Heart right ventricle (tissue), 16 donors: ENCODE results near the gene NID2. TPM values are rescaled to one million over a fixed set of nuclear protein-coding genes. Genes with fewer than 3 reads are reported as not detected.

ENCODE experiments used
- ATAC-seq, 8 donors: fragments of 200-7000 bp; cut with Tn5 transposase; one replicate each; pipeline ENCODE4 v1.9.1; 2020; ENCODE audit warnings: mild to moderate bottlenecking in 8 of 8, moderate library complexity in 8 of 8, moderate number of reproducible peaks in 1 of 8
- DNase-seq, 2 donors: peaks; one replicate each; pipeline ENCODE4 v3.0.0-alpha.2; 2020
- H3K27ac ChIP-seq, 10 donors: fragments of 200-600 bp; sonication (generic) in 2 of 10; one replicate each; pipeline versions ENCODE4 v1.5.0 to v1.8.0; 2020 to 2022; ENCODE audit warnings: mild to moderate bottlenecking in 3 of 10
- H3K27me3 ChIP-seq, 7 donors: fragments of 200-600 bp; one replicate each; pipeline ENCODE4 v1.8.0; 2021 to 2022; ENCODE audit warnings: mild to moderate bottlenecking in 2 of 7
- H3K36me3 ChIP-seq, 9 donors: fragments of 200-600 bp; sonication (generic) in 1 of 9; one replicate each; pipeline versions ENCODE4 v1.5.0 to v1.8.0; 2020 to 2022; ENCODE audit warnings: mild to moderate bottlenecking in 2 of 9
- H3K4me1 ChIP-seq, 9 donors: fragments of 200-600 bp; sonication (generic) in 1 of 9; one replicate each; pipeline versions ENCODE4 v1.5.0 to v1.8.0; 2020 to 2022; ENCODE audit warnings: mild to moderate bottlenecking in 4 of 9
- H3K4me3 ChIP-seq, 10 donors: fragments of 200-600 bp; sonication (generic) in 2 of 10; one replicate each; pipeline versions ENCODE4 v1.5.0 to v1.8.0; 2020 to 2022; ENCODE audit warnings: mild to moderate bottlenecking in 7 of 10, moderate library complexity in 2 of 10
- H3K9me3 ChIP-seq, 11 donors: fragments of 200-600 bp in 10 of 11; sonication (generic) in 2 of 11; one replicate each; pipeline versions ENCODE4 v1.5.0 to v1.8.0; 2013 to 2022; ENCODE audit warnings: mild to moderate bottlenecking in 2 of 11, control low read depth in 1 of 11, moderate library complexity in 1 of 11
- CTCF ChIP-seq, 9 donors: fragments of 200-600 bp; sonication (generic) in 2 of 9; IDR thresholded peaks; one replicate each; pipeline versions ENCODE4 v1.5.0 to v1.8.0; 2021 to 2022; ENCODE audit warnings: antibody characterized with exemption in 9 of 9, mild to moderate bottlenecking in 5 of 9, moderate library complexity in 1 of 9
- WGBS, 2 donors: extraction: QIAGEN DNeasy Blood & Tissue Kit; methylation state at CpG; one replicate each; pipeline ENCODE4 v1.1.7; 2013; ENCODE audit warnings: inconsistent platforms in 1 of 2; 5-methylcytosine and 5-hydroxymethylcytosine counted together
- intact Hi-C, 10 donors: fragments of 100-400 bp; cut with DNase I; formaldehyde crosslinking; loops; one replicate each; pipeline versions ENCODE4 v1.11.1 to v1.14.2; 2022
- polyA plus RNA-seq, 2 donors: library from polyadenylated mRNA; stranded (reverse); fragments of 200-250 nt; gene quantifications; one replicate each; pipeline ENCODE4 v1.2.3, GENCODE V29; 2013
- total RNA-seq, 10 donors: library from RNA; stranded (reverse); fragmentation: NEBNext Ultra II Directional in 3 of 10; extraction: Animal tissue kit (Norgen Biotek cat#: 25700) in 3 of 10; gene quantifications; one replicate each; pipeline versions ENCODE4 v1.2.1 to v1.2.4, GENCODE V29; 2021 to 2023
- donor health status: Arrhythmogenic right ventricular cardiomyopathy.
- donor health status: ischemic (EF 13 %, LVEDD 7.1; RV severe dilation, severe dysfunction).
- donor health status: healthy with polysubstance abuse.
- donor health status: DM: no; HTN: yes; CAD: no.
- donor health status: DM: no; HTN: no; CAD: no.
- donor health status: ischemic (EF 25% LVEDD 6.9; RV normal size, moderate dysfunction).
- donor health status: ischemic (EF 25% LVEDD 5.7; RV mildly dilated, moderate dysfunction).
- donor health status: healthy.
- donor health status: DM: yes; HTN: yes; CAD: no.
- donor health status: Ischemic cardiomyopathy.
- donor health status: ischemic (EF 35%, LVEDD 5.7; RV mildly dilated, moderate dysfunction).
- donor health status: nonischemic (EF 11% LVEDD 7.7; RV severe dilation, severe dysfunction).
- donor health status: DM: yes; HTN: yes; CAD: no.
- donor health status: PGD.
- donor health status: ischemic (EF 29% LVEDD 5.4; RV normal size, mild dysfunction).
- donor health status: nonischemic (EF 23%, LVEDD 6.1; RV moderate dilation, normal function).

Gene NID2
- total and polyA plus RNA-seq, 12 donors: 15.1 to 66.0 (median 36.5) TPM

DNA sequence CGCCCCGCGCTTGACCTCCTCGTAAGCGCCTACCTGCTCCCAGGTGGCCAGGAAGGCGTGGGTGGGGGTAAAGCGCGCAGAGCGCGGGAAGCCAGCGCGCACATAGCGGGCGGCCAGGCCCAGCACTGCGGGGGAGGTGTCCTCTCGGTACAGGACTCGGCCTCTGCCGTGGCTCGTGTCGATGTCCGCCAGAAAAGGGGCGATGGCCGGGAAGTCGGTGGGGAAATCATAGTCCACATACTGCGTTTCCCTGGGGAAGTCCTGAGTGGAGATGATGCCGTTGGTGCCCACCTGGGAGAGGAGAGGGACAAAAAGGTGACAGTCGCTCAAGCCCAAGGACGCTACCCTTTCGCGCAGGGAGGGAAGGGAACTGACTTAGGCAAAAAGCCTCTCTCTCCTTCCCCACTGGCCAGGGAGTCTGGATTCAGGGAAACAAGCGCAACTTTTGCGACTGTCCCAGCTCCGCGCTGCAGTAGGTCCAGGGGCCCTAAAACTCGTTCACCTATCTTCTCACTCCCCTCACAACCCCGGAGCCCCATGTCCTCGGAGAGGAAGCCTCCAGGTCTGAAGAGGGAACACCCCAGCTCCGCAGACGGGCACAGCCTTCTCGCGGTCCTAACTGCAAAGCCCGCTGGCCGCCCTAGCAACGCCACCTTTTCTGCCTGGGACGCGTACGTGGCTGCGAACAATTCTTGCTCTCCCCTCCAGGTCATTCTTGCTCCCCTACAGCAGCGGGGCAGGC lies 815 bp downstream of the NID2 start:
- Histone ChIP-seq H3K4me3 (peak overlapping the region; percentile 51 to 96 (median 76)), H3K9me3 (no peaks in the 10 kb centered on the region), H3K36me3 (peaks cover 0 to 11% (median 0%) of the 10 kb centered on the region in 9 donors), H3K27ac (peak overlapping the region; percentile 67 to 92 (median 90)), H3K27me3 (peaks cover 0 to 54% (median 0%) of the 10 kb centered on the region in 7 donors), H3K4me1 (peaks cover 1 to 66% (median 54%) of the 10 kb centered on the region in 9 donors)
- DNase-seq (peak; percentile 38 to 58), ATAC-seq (peak; percentile 30 to 66 (median 57))
- intact Hi-C loops: loop anchor here in 9 of 10 donors (2.0 to 10.0 kb wide), 9 partner anchors 46 to 73 kb away; no protein-coding TSS in a partner anchor
- no peak for TF ChIP-seq CTCF (IDR thresholded peaks at IDR 0.05)
- WGBS, 2 donors: 0 to 1% methylated on average over 49 of the region's 49 CpGs

- intact Hi-C loops: loop anchor here in 2 of 10 donors (10.0 kb wide), 2 partner anchors 49 to 69 kb away; no protein-coding TSS in a partner anchor
- peaks cover 0 to 20% (median 0%) of the 10 kb centered on the region in 9 donors for H3K36me3 ChIP-seq
- H3K4me1 ChIP-seq: peaks cover 16 to 81% (median 68%) of the 10 kb centered on the region in 9 donors
- 85 to 88% methylated on average over 2 of the region's 2 CpGs for WGBS, 2 donors
- H3K27ac ChIP-seq: peak overlapping the region in 6 of 10 donors; percentile 2 to 71 (median 66)
- peaks cover 0 to 29% (median 0%) of the 10 kb centered on the region in 7 donors for H3K27me3 ChIP-seq
- no peak overlapping the region for H3K4me3 ChIP-seq
- TF ChIP-seq CTCF (IDR thresholded peaks at IDR 0.05): no peak
- DNase-seq (no peak), ATAC-seq (no peak)
- no peaks in the 10 kb centered on the region for H3K9me3 ChIP-seq
These were observed 4.7 kb downstream of the NID2 start for GRCh38 chr14:52064174-52064573.

DNA sequence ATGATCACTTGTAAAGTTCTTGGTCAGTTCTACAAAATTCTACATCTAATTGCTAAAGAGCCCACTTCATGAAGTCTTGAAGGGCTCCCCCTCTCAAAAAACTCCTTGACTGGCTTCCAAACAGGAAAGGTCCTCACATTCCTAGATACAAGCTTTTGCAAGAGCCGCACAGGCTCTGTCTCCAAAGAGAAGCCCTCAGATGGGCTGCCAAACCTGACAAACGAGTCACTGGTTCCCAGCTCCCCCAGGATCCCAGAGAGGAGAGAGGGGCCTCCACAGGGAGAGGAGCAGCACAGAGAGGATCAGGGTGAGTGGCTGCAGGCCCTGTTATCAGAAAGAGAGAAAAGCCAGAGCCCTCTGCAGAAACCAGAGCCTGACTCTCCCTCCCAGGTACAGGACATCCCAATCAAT lies 5.8 kb downstream of the NID2 start:
- ATAC-seq (peak in 6 of 8 donors; percentile 26 to 87 (median 48)), DNase-seq (peak in 1 of 2 donors; percentile 45)
- intact Hi-C loops: loop anchor here in 2 of 10 donors (10.0 kb wide), 2 partner anchors 48 to 68 kb away; no protein-coding TSS in a partner anchor
- H3K4me1 ChIP-seq: peaks cover 16 to 92% (median 73%) of the 10 kb centered on the region in 9 donors
- no peaks in the 10 kb centered on the region for H3K9me3 ChIP-seq
- 4 to 19% methylated on average over 2 of the region's 2 CpGs for WGBS, 2 donors
- no peak overlapping the region for H3K4me3 ChIP-seq
- H3K36me3 ChIP-seq: peaks cover 0 to 32% (median 0%) of the 10 kb centered on the region in 9 donors
- H3K27ac ChIP-seq: peak overlapping the region; percentile 11 to 72 (median 62)
- TF ChIP-seq CTCF (IDR thresholded peaks at IDR 0.05): no peak
- H3K27me3 ChIP-seq: peaks cover 0 to 18% (median 0%) of the 10 kb centered on the region in 7 donors

DNA sequence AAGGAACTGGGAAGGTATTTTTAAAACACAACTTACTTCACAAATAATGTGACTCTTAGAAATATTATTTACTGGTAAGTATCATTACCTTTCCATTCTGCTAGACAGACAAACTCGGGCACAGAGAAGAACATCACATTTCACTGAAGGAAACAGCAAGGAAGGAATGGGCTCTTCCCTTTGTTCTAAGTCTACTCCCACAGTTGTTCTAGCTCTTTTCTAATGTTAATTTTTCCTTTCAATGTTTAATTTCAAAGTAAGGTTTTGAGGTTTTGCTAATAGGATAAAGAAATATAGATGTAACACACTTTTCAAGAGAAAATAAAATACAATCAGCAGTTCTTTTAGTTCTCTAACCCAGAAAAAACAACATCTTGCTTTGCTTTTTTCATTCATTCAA lies 7.0 kb downstream of the NID2 start:
- DNase-seq (no peak), ATAC-seq (no peak)
- Histone ChIP-seq H3K4me1 (peaks cover 16 to 82% (median 65%) of the 10 kb centered on the region in 9 donors), H3K9me3 (no peaks in the 10 kb centered on the region), H3K36me3 (peaks cover 0 to 43% (median 0%) of the 10 kb centered on the region in 9 donors), H3K27ac (peak overlapping the region; percentile 11 to 72 (median 62)), H3K27me3 (peaks cover 0 to 6% (median 0%) of the 10 kb centered on the region in 7 donors), H3K4me3 (no peak overlapping the region)
- intact Hi-C loops: loop anchor here in 2 of 10 donors (10.0 kb wide), 2 partner anchors 47 to 67 kb away; no protein-coding TSS in a partner anchor
- TF ChIP-seq CTCF (IDR thresholded peaks at IDR 0.05): no peak
- WGBS, 2 donors: 33 to 40% methylated on average over 1 of the region's 1 CpG
